Fibroblast of lung (primary cell): ENCODE results near the gene CBR3. TPM values are rescaled to one million over a fixed set of nuclear protein-coding genes. Genes with fewer than 3 reads are reported as not detected.

ENCODE experiments used
- DNase-seq, 2 donors: peaks; one replicate each; pipeline versions ENCODE4 v3.0.0 to v3.0.0-alpha.2; 2010; ENCODE audit warnings: low read depth in 2 of 2
- H2AFZ ChIP-seq: 2 replicates; pipeline ENCODE4 v1.5.1; 2012; ENCODE audit warnings: low read length, control low read depth, inconsistent platforms
- H3K27ac ChIP-seq: 2 replicates; pipeline ENCODE4 v1.5.1; 2011; ENCODE audit warnings: low read length, control low read depth; ENCODE audit not compliant: insufficient read depth
- H3K27me3 ChIP-seq: 2 replicates; pipeline ENCODE4 v1.5.1; 2011; ENCODE audit warnings: mild to moderate bottlenecking, low read length; ENCODE audit not compliant: control insufficient read depth, insufficient read depth
- H3K36me3 ChIP-seq: 2 replicates; pipeline ENCODE4 v1.5.1; 2011; ENCODE audit warnings: low read length; ENCODE audit not compliant: control insufficient read depth, insufficient read depth
- H3K4me1 ChIP-seq: 2 replicates; pipeline ENCODE4 v1.5.1; 2011; ENCODE audit warnings: low read length; ENCODE audit not compliant: control insufficient read depth, insufficient read depth; ENCODE audit errors: extremely low read depth
- H3K4me2 ChIP-seq: 2 replicates; pipeline ENCODE4 v1.5.1; 2011; ENCODE audit warnings: low read length, control low read depth; ENCODE audit not compliant: insufficient read depth; ENCODE audit errors: extremely low read depth
- H3K4me3 ChIP-seq, 4 experiments: fragments of 200-600 bp in 1 of 4; sonication (generic) in 1 of 4; replicated peaks in 1 of 4; 2 replicates each; pipeline ENCODE4 v1.5.1; 2011 to 2016; ENCODE audit warnings: low read length in 4 of 4, low read depth in 3 of 4, mild to moderate bottlenecking in 3 of 4, control low read depth in 2 of 4, inconsistent platforms in 1 of 4, mixed read lengths in 1 of 4; ENCODE audit not compliant: insufficient read depth in 1 of 4; ENCODE audit errors: control extremely low read depth in 1 of 4
- H3K79me2 ChIP-seq: 2 replicates; pipeline ENCODE4 v1.5.1; 2012; ENCODE audit warnings: mild to moderate bottlenecking, low read length, inconsistent platforms; ENCODE audit not compliant: control insufficient read depth, insufficient read depth
- H3K9ac ChIP-seq: 2 replicates; pipeline ENCODE4 v1.5.1; 2011; ENCODE audit warnings: mild to moderate bottlenecking, low read length, control low read depth; ENCODE audit not compliant: insufficient read depth
- H3K9me3 ChIP-seq: 2 replicates; pipeline ENCODE4 v1.5.1; 2012; ENCODE audit warnings: low read depth, low read length; ENCODE audit not compliant: control insufficient read depth, insufficient read depth
- H4K20me1 ChIP-seq: 2 replicates; pipeline ENCODE4 v1.5.1; 2011; ENCODE audit warnings: low read length; ENCODE audit not compliant: control insufficient read depth, insufficient read depth; ENCODE audit errors: extremely low read depth
- EZH2 ChIP-seq: IDR thresholded peaks from 2 replicates; pipeline ENCODE4 v1.5.1; 2012; ENCODE audit warnings: low read length, control low read depth, mild to moderate bottlenecking; ENCODE audit errors: missing control alignments
- polyA plus RNA-seq, 2 donors: library from polyadenylated mRNA; depleted of rRNA in 1 of 2; stranded (reverse) in 1 of 2; unstranded in 1 of 2; fragments of >200 nt; gene quantifications; 2 replicates each; pipeline ENCODE4 v1.2.1, GENCODE V29; 2011 to 2012; ENCODE audit warnings: missing spikeins in 1 of 2
- total RNA-seq: library from RNA; depleted of rRNA; stranded (reverse); fragments of >200 nt; gene quantifications from 2 replicates; pipeline ENCODE4 v1.2.1, GENCODE V29; 2014
- TF ChIP-seq, protein P1 (sequence below), 2 donors: IDR thresholded peaks in 1 of 2; conservative IDR thresholded peaks in 1 of 2; 1 replicate in 1 of 2; 2 replicates in 1 of 2; pipeline ENCODE4 v1.5.1; 2011 to 2012; ENCODE audit warnings: low read length in 2 of 2, control low read depth in 1 of 2, inconsistent platforms in 1 of 2, low read depth in 1 of 2, mild to moderate bottlenecking in 1 of 2

CBR3 gene
- total and polyA plus RNA-seq, 2 donors (not counting 1 experiment from before 2014, with no cell fraction given): 13.2 to 21.1 TPM

DNA sequence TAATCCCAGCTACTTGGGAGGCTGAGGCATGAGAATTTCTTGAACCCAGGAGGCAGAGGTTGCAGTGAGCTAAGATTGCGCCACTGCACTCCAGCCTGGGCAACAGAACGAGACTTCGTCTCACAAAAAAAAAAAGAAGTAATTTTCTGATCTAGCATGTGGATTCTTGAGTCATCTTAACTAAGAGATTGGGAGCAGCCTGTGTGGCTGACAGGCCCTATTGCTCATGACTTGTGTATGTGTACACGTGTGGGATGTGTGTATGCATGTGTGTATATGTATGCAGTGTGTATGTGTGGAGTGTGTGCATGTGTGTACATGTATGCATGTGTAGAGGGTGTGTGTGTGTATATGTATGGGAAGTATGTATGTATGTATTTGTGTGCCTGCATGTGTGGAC is 51.2 kb downstream of the CBR3 start:
- no peak overlapping the region for H3K27ac ChIP-seq
- no peak overlapping the region for H3K4me3 ChIP-seq
- H3K4me2 ChIP-seq: no peak overlapping the region
- no peaks in the 10 kb centered on the region for H3K27me3 ChIP-seq
- no peaks in the 10 kb centered on the region for H3K36me3 ChIP-seq
- no peaks in the 10 kb centered on the region for H3K79me2 ChIP-seq
- DNase-seq: no peak
- H2AFZ ChIP-seq: no peak overlapping the region
- H4K20me1 ChIP-seq: no peaks in the 10 kb centered on the region
- TF ChIP-seq, protein P1, sequence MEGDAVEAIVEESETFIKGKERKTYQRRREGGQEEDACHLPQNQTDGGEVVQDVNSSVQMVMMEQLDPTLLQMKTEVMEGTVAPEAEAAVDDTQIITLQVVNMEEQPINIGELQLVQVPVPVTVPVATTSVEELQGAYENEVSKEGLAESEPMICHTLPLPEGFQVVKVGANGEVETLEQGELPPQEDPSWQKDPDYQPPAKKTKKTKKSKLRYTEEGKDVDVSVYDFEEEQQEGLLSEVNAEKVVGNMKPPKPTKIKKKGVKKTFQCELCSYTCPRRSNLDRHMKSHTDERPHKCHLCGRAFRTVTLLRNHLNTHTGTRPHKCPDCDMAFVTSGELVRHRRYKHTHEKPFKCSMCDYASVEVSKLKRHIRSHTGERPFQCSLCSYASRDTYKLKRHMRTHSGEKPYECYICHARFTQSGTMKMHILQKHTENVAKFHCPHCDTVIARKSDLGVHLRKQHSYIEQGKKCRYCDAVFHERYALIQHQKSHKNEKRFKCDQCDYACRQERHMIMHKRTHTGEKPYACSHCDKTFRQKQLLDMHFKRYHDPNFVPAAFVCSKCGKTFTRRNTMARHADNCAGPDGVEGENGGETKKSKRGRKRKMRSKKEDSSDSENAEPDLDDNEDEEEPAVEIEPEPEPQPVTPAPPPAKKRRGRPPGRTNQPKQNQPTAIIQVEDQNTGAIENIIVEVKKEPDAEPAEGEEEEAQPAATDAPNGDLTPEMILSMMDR (conservative IDR thresholded peaks at IDR 0.05 in 1 of 2, IDR thresholded peaks at IDR 0.05 in 1 of 2; ENCODE audit: low read depth in 1 of 2, low read length in 2 of 2): no peak
- TF ChIP-seq EZH2: no peak
- no peaks in the 10 kb centered on the region for H3K4me1 ChIP-seq
- no peaks in the 10 kb centered on the region for H3K9me3 ChIP-seq
- H3K9ac ChIP-seq: no peak overlapping the region

DNA sequence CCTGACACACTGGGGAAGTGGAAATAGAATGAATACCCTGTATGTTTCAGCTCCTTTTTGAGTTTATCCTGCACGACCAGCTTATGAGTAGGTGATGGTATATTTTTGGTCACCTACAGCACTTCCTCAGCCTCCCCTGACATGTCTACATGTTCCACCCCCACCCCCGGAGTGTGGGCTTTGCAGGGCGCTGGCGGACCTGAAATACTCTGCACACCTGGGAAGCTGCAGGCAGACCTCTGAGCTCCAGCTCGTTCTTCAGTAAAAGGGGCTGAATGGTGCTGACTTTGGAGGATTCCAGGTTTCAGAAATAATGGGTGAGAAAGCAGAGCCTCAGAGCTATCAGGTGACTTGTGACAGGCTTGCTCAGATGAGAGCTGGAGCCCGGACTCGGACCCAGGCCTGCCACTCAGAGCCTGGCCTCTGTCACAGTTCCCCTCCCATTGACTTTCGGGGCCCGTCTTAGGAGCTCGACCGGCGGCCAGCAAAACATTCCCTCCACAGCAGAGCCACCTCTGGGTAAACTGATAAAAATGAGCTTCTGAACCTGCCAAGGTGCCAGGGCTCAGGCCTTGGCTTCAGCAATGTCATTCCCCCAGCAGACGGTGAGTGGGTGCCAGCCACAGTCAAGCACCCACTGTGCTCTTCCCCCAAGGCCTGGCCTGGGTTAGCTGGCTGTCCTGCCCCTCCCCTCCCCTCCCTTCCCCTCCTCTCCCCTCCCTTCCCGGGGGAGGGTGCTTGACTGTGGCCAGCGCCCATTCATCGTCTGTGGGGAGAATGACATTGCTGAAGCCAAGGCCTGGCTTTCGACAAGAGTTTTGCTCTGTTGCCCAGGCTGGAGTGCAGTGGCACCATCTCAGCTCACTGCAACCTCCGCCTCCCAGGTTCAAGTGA is 51.9 kb downstream of the CBR3 start:
- H3K4me3 ChIP-seq: no peak overlapping the region
- H3K79me2 ChIP-seq: no peaks in the 10 kb centered on the region
- no peak overlapping the region for H2AFZ ChIP-seq
- H3K27ac ChIP-seq: no peak overlapping the region
- H4K20me1 ChIP-seq: no peaks in the 10 kb centered on the region
- TF ChIP-seq, protein P1 (conservative IDR thresholded peaks at IDR 0.05 in 1 of 2, IDR thresholded peaks at IDR 0.05 in 1 of 2; ENCODE audit: low read depth in 1 of 2, low read length in 2 of 2): no peak
- TF ChIP-seq EZH2: no peak
- no peak overlapping the region for H3K4me2 ChIP-seq
- H3K9me3 ChIP-seq: no peaks in the 10 kb centered on the region
- no peaks in the 10 kb centered on the region for H3K27me3 ChIP-seq
- no peak for DNase-seq
- no peaks in the 10 kb centered on the region for H3K36me3 ChIP-seq
- H3K9ac ChIP-seq: no peak overlapping the region
- H3K4me1 ChIP-seq: no peaks in the 10 kb centered on the region

DNA sequence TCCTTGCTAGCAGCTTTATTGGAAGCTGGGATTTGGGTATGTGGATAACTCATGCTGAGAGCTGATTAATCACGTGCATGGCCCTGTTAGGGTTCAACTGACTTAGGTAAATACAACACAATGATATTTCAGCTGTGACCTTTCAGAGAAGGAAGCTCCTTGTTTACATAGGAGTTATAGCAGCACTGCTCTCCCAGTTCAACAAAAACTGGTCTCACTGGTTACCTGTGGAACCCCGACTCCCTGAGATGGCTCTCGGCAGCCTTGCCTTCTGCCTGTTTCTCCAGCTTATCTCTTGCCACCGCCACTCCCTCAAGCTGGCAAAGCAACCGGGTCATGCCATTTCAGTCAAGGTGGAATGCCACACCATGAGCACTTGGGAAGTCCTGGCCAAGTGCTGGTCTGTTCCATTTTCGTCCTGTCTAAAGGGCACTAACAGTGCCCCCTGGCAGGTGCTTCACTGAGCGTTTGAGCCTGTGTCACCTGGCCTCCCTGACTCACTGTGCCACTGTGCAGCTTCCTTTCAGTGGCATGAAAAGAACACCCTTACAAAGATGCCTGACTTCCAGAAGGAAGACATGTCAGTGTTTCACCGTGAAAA is 53.3 kb downstream of the CBR3 start:
- Histone ChIP-seq H2AFZ (no peak overlapping the region), H3K9me3 (no peaks in the 10 kb centered on the region), H4K20me1 (no peaks in the 10 kb centered on the region), H3K4me2 (no peak overlapping the region), H3K4me3 (no peak overlapping the region), H3K27ac (no peak overlapping the region), H3K4me1 (no peaks in the 10 kb centered on the region), H3K79me2 (no peaks in the 10 kb centered on the region), H3K27me3 (no peaks in the 10 kb centered on the region), H3K9ac (no peak overlapping the region), H3K36me3 (no peaks in the 10 kb centered on the region)
- no peak for DNase-seq
- TF ChIP-seq, protein P1 (conservative IDR thresholded peaks at IDR 0.05 in 1 of 2, IDR thresholded peaks at IDR 0.05 in 1 of 2; ENCODE audit: low read depth in 1 of 2, low read length in 2 of 2): no peak
- no peak for TF ChIP-seq EZH2
